NCI-H128 (cell line): ENCODE results near the gene ZFHX2.

ENCODE experiments used
- DNase-seq: peaks from one replicate; lab custom pipeline; 2025; ENCODE audit not compliant: unreplicated experiment; lab: John Stamatoyannopoulos, UW

ZFHX2 gene

DNA sequence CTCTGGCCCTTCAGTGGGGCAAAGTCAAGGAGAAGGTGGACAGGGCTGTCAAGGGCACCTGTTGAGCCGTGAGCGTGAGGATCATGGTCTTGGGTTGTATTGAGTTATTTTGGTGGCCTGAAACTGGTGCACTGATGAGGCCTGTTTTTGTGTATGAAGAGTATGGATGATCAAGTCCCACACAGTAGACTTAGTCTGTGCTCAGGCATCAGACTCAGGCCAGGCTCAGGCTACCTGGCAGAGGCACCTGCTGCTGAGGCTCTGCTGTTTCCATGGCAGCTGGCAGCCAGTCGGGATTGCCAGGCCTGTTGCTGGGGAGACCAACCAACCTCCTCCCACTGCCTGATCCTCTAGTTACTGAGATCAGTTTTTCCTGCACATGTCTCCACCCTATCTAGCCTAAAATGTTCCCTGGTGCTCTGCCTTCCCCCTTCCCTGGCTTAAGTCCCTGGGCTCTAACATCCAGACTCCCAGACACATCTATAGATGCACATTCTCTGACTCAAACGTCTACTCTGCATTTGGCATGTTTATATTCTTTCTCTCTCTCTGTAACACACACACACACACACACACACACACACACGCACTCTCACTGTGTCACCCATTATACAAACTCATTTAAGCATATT is 21.9 kb upstream of the ZFHX2 start:
- DNase-seq: no peak

DNA sequence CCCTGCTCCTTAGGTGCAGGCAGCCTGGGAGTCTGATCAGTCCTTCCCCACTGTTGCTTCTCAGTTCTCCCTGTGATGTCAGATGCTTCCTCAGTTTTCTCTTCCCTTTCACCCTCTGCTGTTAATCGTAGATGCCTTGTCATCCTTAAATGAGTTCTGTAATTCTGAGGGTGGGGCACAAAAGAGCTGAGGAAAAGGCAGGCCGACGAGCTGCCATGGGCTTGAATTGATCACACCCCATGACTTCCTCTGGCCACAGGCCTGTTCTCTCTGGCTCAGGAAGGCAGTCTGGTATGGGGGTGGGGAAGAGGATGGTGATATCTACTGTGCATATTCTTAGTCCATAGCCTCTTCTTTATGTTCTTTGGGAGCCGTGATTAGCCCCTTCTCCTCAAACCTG is 21.3 kb upstream of the ZFHX2 start:
- DNase-seq: no peak

DNA sequence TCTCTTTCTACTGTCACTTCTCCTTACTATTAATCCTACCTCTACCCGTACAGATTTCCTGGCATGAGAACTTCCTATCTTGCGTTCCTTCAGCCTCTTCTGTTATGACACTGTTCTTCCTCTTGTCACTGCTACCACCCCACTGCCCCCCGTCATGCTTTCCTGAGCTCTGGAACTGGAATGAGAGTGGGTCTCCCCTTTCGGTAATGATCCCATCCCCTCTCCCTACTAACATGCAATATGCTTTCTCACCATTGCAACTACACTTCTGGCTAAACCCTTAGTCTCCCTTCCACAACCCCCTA is 20.9 kb upstream of the ZFHX2 start:
- no peak for DNase-seq

DNA sequence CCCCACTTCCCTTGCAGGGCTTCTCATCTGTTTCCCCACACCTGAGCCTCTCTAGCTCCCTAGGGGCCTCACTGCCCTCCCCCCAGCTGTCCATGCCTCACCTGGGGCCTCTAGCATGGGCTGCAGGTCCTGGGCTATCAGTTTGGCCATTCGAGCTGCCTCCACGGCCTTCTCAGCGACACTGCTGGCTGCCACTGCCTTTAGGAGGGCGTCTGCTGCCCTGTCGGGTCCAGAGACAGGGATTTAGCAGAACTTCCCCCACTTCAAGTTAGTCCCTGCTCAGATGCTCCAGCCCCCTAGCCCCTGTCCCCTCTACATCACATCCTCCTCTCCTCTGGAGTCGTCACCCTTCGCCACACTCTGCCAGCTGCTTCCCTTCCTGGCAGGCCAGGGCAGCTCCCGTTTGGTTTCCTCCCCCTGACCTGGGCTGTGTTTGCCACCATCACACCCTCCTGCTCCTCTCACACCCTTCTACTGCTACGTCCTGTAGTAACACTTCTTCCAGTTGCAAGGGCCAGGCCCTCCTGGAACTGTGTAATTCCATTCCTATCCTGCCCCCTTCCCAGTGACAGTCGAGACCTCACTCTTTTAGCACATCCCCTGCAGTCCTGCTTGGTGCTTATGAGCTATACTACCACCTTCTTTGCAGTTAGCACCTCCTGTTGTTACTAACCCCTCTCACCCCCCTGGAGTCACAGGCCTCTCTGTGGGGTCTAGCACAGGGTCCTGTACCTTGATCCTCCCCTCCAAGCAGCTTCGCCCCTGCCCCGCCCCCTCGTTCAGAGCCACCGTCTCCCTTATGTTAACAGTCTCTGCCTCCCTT is 20.3 kb upstream of the ZFHX2 start:
- no peak for DNase-seq

DNA sequence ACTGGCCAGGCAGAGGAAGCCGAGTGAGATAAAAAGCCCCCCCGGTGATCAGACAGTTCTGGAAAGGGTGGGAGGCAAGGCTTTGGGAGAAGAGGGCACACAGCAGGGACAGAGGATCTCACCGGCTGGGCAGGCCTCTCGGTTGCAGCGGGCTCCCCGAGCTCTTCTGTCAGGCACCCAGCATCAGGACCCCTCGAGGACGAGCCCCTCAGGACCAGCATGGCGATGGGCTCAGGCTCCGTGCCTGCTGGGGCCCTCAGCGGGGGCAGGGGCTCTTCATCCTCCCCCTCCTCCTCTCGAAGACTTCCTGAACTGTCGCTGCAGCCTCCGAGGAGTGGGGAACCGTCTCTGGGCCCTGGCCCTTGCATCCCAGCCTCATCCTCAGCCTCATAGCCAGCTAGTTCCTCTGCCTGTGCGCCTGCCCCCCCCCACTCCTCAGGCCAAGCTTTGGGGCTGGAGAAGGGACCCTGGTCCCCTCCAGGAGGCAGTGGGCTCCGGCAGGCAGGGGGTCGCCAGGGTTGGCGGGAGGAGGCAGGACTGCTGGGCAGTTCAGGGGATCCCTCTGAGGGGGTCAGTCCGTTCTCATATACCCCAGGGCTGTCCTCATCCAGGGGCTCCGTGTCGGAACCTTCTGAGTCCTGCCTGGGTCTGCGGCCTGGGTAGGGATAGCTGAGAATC is 19.4 kb upstream of the ZFHX2 start:
- no peak for DNase-seq

DNA sequence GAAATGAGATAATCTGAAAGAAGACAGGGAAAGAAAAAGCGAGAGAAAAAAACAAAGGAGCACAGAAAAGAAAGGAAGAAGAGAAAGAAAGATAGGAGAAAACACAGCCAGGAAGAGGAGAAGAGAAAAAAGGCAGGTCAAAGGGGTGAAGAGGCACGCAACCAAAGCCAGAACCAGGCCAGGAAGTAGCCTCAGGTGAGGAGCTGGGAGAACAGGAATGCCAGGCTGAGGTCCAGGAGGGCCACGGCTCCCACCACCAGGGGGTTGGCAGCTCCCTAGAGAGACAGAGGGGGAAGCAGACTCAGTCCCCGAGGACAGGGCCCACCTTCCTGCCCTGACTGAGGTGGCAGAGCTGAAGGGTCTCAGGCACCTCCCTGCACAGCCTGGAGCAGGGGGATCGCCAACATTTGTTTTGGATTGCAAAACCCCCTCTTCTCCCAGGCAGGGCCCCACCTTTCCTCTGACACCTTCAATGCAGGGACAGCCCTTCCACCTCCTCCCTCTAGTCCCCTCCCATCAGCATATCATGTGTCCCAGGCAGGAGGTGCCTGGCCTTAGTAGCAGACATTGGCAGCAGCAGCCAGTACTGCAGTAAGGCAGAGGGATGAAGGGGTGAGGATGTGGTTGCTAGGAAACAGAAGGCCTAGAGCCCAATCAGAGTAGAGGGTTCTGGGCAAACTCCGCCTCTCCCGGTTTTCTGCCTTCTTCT is 18.0 kb upstream of the ZFHX2 start:
- peak; percentile 43 for DNase-seq

DNA sequence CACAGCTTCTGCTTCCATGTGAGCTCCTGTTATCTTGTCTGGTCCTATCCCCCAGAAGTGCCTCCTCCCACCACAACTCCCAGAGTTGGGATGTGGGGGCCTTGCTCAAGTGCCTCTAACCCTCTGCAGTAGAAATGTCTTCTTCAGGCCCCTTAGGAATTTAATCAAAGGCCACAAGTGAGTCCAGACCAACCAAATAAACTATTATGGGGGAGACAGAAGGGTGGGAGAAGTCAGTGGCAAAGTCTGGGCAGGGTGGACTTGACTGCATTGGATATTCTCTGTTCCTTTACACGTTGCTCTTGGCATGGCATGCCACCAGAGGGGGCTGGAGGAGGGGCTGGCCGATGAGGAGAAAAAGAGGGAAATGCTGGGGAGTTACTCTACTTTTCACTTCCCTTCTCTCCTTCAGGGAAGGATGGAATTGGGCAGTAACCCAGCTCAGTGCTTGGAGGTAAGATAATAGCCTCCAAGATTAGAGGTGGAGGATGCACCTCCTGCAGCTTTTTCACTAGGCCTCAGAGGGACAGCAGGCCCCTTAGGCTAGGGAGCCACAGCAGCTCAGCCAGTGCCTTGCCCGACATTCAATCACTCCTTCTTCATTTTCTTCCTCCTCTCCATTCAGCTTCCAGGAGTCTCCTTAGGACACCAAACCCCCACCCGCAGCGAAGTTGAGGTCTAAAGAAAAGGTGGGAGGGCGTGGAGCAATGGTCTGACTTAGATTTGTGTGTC is 17.2 kb upstream of the ZFHX2 start:
- no peak for DNase-seq

DNA sequence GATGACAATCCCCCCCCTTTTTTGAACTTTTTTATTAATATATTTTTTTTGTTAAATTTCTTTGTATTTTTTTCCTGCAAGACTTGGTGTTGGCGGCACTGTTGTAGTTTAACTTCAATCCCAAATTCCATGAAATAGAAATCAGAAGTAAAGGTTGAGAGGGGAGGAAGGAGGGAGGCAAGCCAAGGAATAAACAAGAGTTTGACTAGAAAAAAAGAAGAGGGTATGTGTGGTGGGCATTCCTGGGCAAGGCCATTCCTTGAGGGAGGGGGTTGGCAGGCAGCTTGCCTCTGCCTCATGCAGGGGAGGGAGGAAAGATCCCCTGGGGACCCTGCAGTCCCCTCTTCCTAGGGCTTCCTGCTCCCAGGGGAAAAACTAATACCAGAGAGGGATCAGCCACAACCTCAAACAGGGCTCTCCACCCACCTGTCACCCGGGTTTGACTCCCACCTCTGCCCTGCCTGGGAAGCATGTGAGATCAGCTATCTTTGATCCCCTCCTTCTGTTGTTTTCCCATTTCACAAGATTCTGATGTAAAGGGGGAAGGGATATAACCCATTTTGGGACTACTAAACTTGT is 16.5 kb upstream of the ZFHX2 start:
- DNase-seq: no peak

DNA sequence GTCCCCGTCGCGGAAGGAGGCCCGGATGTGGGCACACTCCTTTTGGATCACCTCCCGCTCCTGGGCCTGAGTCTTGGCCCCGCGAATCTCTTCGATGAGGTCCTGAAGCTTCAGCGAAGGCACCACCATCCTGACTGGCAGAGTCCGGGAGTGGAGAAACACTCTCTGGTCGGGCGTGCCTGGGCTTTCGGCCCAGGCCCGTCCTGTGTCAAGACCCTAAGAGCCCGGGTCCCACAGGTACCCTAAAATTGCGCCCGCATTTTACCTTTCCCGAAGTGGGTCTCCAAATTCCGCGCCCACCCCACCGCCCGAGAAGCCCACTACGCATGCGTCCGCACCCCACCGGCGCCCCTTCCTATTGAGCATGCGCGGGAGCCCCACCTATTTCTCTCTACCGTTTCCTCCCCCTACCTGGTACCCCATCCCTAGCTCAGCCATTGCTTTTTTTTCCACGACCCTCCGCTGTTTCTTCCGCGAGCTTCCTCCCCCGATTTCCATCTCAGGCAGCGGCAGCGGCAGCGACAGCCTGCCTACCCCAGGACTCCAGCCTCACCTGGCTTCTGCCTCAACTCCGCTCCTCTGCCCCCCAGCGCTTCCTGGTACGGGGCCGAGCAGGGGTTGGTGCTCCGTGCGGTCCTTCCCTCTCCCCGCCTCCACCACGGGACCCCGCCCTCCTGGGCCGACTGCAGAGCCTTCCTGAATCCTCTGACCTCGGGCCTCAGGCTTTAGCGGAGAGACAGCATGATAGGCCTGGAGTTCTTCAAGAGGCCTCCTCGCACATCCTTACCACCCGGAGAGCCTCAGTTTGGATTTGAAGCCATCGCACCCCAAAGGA is 15.8 kb upstream of the ZFHX2 start, which contains the start of gene AP1G2:
Gene AP1G2, minus strand, starts transcription at position 606 of the 835 bp plus-strand sequence. Its CDS starts 477 bp downstream, at position 129.
- DNase-seq: peak; percentile 68

DNA sequence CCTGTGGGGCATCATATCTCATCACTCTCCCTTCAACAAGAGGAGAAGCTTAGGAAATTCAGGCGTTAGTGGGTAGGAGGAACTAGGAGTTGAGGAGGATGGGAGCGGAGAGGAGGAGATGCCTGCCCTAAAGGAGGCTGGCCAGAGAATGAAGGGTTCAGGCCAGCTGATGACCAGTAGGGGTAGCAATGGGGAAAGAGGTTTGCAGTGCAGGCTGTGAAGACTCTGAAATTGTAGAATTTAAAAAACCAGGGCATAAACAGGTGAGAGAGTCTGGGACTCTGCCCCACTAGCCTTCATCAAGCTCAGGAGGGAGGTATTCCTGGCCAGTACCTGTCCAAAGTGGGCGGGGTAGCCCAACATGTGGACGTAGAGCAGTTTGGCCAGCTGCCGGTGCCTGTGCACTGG is 15.2 kb upstream of the ZFHX2 start:
- no peak for DNase-seq

DNA sequence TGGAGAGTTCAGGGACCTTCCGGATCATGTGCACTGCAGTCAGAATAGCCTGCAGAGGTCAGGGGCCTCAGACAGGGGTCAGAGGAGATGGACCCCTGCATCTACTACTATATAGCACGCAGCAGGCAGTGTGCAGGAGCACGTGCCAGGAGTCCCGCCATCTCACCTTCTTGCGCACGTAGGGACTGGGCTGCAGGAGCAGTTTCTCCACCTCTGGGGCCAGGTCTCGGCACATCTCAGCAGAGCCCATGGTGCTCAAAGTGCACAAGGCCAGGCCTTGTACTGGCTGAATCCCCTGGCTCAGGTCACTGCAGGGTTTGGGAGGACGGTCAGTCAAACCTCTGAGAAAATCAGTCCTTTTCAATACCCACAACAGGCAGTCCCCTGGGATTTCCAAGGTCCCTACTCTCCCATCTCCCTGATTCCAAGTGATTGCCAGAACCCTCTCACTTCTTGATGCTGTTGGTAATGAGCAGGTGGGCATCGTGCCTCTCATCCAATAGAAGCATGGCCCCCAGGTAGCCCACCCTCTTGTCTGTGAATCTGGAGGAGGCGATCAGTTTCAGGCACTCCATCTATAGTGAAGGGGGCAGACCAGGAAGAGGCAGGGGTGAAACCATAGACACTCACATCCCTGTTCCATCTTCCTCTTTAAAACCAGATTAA is 14.7 kb upstream of the ZFHX2 start:
- no peak for DNase-seq

DNA sequence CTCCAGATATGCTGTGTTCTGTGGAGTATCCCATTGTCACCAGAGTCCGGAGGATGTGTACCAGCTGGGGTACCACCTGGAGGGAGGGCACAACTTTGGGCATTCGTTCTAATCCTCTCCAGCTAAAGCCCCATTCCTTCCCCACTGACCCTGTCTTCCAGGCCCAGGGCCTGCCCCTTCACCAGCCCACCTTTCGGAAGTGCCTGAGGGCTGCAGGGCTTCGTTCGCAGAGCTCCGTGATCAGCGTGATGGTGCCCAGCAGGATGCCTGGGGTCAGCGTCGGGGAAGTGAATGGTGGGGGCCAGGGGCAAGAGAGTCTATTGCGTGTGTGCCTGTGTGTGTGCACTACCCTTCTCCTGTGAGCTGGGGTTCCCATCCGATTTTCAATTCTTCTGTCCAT is 14.1 kb upstream of the ZFHX2 start:
- DNase-seq: no peak

DNA sequence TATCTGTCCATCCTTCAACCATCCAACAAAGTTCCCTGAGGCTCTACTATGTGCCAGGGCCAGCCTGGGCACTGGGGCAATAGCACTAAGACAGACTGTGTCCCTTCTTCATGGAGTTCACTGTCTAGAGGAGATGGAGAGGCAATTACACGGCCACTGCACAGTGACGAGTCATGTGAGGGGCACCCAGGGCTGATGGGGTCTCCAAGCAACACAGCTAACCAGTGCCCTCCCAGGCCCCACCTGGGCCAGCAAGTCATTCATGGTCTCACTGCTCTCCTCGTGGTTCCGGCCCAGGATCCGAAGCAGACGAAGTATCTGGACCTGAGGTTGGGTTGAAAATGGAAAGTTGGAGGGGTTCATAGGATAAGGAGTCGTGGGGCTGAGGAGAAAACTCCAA is 13.3 kb upstream of the ZFHX2 start:
- DNase-seq: no peak

DNA sequence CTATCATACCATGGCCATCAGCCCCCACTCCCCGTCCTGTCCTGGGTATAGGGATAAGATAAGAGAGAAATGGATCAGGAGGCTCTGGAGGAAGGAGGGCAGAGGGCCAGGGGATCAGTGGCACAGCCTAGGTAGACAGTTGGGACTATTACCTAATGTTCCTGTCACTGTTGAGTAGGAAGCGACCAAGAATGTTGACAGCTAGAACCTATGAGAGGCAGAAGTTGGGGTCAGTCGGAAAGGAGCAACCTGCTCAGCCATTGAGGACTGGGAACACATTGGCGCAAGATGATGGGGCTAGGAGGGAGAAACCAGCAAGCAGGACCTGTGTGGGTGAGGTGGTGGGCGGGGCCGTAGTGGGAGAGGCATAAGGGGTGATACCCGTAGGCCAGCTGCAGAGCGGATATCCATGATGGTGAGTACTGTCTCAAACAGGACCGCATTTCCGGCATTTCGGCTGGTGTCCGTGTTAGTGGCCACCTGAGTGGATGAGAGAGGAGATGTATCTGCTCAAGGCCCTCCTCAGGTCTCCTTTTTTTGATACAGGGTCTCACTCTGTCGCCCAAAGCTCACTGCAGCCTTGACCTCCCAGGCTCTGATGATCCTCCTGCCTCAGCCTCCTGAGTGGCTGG is 12.7 kb upstream of the ZFHX2 start:
- DNase-seq: no peak

DNA sequence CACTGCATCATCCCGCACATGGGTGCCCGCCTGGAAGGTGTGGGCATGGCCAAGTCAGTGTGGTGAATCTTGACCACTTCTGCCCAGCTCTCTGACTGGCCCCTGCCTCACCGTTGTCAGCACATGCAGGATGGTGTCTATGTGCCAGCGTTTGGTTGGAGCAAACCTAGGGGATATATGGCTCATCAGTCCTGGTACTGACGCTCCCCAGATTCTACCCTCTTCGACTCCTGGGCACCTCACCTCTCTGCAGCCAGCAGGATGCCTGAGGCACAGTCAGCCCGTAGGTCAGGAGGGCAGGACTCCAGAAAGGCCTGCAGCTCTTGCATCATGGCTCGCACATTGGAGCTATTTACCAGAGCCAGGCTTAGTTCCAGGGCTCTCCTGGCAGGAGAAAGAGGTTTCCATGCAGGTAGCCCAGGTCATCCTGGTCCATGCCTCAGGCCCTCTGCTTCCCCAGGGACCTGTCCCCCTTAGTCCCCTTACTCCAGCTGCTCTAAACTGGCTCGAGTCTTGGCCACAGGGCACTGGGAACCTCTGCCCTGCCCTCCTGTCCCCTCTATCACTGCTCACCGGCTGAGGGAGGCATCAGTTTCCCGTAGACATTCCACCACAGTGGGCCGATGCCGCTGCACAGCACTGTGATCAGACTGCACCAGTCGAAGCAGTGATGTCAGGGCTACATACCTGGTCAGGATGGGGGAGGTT is 12.1 kb upstream of the ZFHX2 start:
- DNase-seq: no peak

DNA sequence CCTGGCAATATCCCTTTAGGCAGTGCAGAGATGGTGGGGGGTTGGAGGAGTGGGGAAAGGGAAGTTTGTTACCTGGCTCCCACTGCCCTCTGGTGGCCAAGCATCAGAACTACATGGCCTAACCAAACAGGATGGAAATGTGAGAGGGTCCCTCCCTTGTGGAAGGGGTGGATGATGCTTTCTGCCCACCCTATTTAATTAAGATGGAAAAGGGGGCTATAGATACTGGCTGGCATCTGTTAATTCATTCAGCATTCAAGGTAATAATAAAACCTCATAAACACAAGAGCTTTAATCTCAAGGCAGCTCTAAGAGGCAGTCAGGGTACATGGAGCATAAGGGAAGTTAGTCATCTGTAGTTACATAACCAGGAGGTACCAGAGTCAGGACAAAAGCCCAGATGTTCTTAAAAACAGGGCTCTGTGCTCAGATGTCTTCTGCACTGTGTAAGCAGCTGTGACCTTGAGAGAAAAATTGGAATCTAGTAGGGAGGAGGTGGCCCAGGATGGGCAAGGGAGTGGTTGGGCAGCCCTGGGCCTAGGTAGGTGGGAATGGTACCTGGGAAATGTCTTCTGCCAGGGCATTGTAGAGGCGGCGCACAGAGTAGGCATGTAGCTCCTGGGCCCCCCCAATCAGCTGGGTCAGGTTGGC is 11.4 kb upstream of the ZFHX2 start:
- no peak for DNase-seq
